Hepatocyte (in vitro differentiated cells): ENCODE results near the gene TYSND1. TPM values are rescaled to one million over a fixed set of nuclear protein-coding genes. Genes with fewer than 3 reads are reported as not detected.

Experiments
- DNase-seq: peaks from one replicate; pipeline ENCODE4 v3.0.0-alpha.2; 2016; ENCODE audit warnings: low spot score
- H2AFZ ChIP-seq: fragments of 200-600 bp; sonication (generic); 2 replicates; pipeline ENCODE4 v1.6.0; 2016; ENCODE audit warnings: antibody characterized with exemption, mild to moderate bottlenecking
- H3K27ac ChIP-seq: fragments of 200-600 bp; sonication (generic); 2 replicates; pipeline ENCODE4 v1.5.1; 2016; ENCODE audit warnings: mild to moderate bottlenecking
- H3K27me3 ChIP-seq: fragments of 200-600 bp; sonication (generic); 2 replicates; pipeline ENCODE4 v1.6.1; 2016
- H3K36me3 ChIP-seq: fragments of 200-600 bp; sonication (generic); replicated peaks from 2 replicates; pipeline ENCODE4 v1.5.1; 2016; ENCODE audit warnings: low read depth; ENCODE audit not compliant: insufficient read depth
- H3K4me1 ChIP-seq: fragments of 200-600 bp; sonication (generic); 2 replicates; pipeline ENCODE4 v1.5.1; 2016; ENCODE audit warnings: mild to moderate bottlenecking, moderate library complexity; ENCODE audit not compliant: insufficient read depth
- H3K4me2 ChIP-seq: fragments of 200-600 bp; sonication (generic); 2 replicates; pipeline ENCODE4 v1.6.0; 2016
- H3K4me3 ChIP-seq: fragments of 200-600 bp; sonication (generic); 2 replicates; pipeline ENCODE4 v1.5.1; 2016; ENCODE audit warnings: mild to moderate bottlenecking
- H3K79me2 ChIP-seq: fragments of 200-600 bp; sonication (generic); 2 replicates; pipeline ENCODE4 v1.6.0; 2017; ENCODE audit warnings: mild to moderate bottlenecking
- H3K9me2 ChIP-seq: fragments of 200-600 bp; sonication (generic); replicated peaks from 2 replicates; pipeline ENCODE4 v1.6.0; 2017; ENCODE audit warnings: mild to moderate bottlenecking; ENCODE audit not compliant: insufficient read depth
- H3K9me3 ChIP-seq: fragments of 200-600 bp; sonication (generic); 2 replicates; pipeline ENCODE4 v1.5.1; 2016; ENCODE audit warnings: low read depth, mild to moderate bottlenecking
- H4K20me1 ChIP-seq: fragments of 200-600 bp; sonication (generic); 2 replicates; pipeline ENCODE4 v1.6.0; 2016; ENCODE audit warnings: mild to moderate bottlenecking; ENCODE audit not compliant: insufficient read depth, poor library complexity, severe bottlenecking
- CTCF ChIP-seq: fragments of 200-600 bp; sonication (generic); IDR thresholded peaks from 2 replicates; pipeline ENCODE4 v1.5.1; 2016; ENCODE audit warnings: antibody characterized with exemption, mild to moderate bottlenecking; ENCODE audit not compliant: poor library complexity
- EZH2 ChIP-seq: fragments of 200-600 bp; sonication (generic); IDR thresholded peaks from 2 replicates; pipeline ENCODE4 v1.6.1; 2016; ENCODE audit warnings: antibody characterized with exemption, mild to moderate bottlenecking, borderline replicate concordance
- EZH2phosphoT487 ChIP-seq: fragments of 200-600 bp; sonication (generic); IDR thresholded peaks from one replicate; pipeline ENCODE4 v1.6.1; 2018; ENCODE audit warnings: antibody characterized with exemption, mild to moderate bottlenecking, low read depth, moderate library complexity; ENCODE audit not compliant: unreplicated experiment, severe bottlenecking
- WGBS: methylation state at CpG from one replicate; pipeline ENCODE4 v1.1.6; 2016; ENCODE audit warnings: low lambda C conversion rate; ENCODE audit errors: missing lambda C conversion rate; 5-methylcytosine and 5-hydroxymethylcytosine counted together
- polyA plus RNA-seq: library from polyadenylated mRNA; unstranded; fragments of >200 nt; fragmentation: Nextera tagmentation; extraction: Ambion mirVana; gene quantifications from 2 replicates; pipeline ENCODE4 v1.2.1, GENCODE V29; 2016
- total RNA-seq: library from RNA; depleted of rRNA; stranded (reverse); fragments of >200 nt; gene quantifications from 2 replicates; pipeline ENCODE4 v1.2.3, GENCODE V29; 2014

Gene TYSND1
- total and polyA plus RNA-seq, 2 experiments from 2014 or later, result 12.6 to 22.0 TPM

- Histone ChIP-seq H3K27ac (no peak overlapping the region), H2AFZ (no peak overlapping the region), H3K4me2 (no peak overlapping the region), H3K4me3 (no peak overlapping the region), H3K4me1 (peaks cover 5% of the 10 kb centered on the region), H4K20me1 (no peaks in the 10 kb centered on the region), H3K79me2 (no peaks in the 10 kb centered on the region), H3K9me3 (no peaks in the 10 kb centered on the region), H3K9me2 (no peaks in the 10 kb centered on the region), H3K27me3 (no peaks in the 10 kb centered on the region), H3K36me3 (no peaks in the 10 kb centered on the region)
- 93% methylated on average over 5 of the region's 5 CpGs for WGBS
- no peak for DNase-seq
- no peak for TF ChIP-seq CTCF
- no peak for TF ChIP-seq EZH2
- no peak for TF ChIP-seq EZH2phosphoT487
Measured at GRCh38 chr10:70096705-70097420, 49.6 kb downstream of the TYSND1 start.

- 94% methylated on average over 6 of the region's 6 CpGs for WGBS
- no peaks in the 10 kb centered on the region for H3K79me2 ChIP-seq
Measured at GRCh38 chr10:70096016-70096704, 50.3 kb downstream of the TYSND1 start.

GRCh38 chr10:70094250-70094649 lies 52.2 kb downstream of the TYSND1 start:
- no peak for DNase-seq
- Histone ChIP-seq H3K9me3 (no peaks in the 10 kb centered on the region), H3K9me2 (no peaks in the 10 kb centered on the region), H2AFZ (no peak overlapping the region), H3K4me1 (peaks cover 19% of the 10 kb centered on the region), H3K36me3 (no peaks in the 10 kb centered on the region), H3K27me3 (no peaks in the 10 kb centered on the region), H3K4me3 (no peak overlapping the region), H3K27ac (no peak overlapping the region), H4K20me1 (no peaks in the 10 kb centered on the region), H3K79me2 (peaks cover 2% of the 10 kb centered on the region), H3K4me2 (no peak overlapping the region)
- 83% methylated on average over 2 of the region's 2 CpGs for WGBS
- no peak for TF ChIP-seq EZH2phosphoT487
- no peak for TF ChIP-seq CTCF

More at GRCh38 chr10:70096016-70096704, 50.3 kb downstream of the TYSND1 start:
- TF ChIP-seq EZH2phosphoT487 (no peak), CTCF (no peak), EZH2 (no peak)
- Histone ChIP-seq H3K36me3 (no peaks in the 10 kb centered on the region), H3K27ac (no peak overlapping the region), H3K9me3 (no peaks in the 10 kb centered on the region), H3K27me3 (no peaks in the 10 kb centered on the region), H3K4me2 (no peak overlapping the region), H3K9me2 (no peaks in the 10 kb centered on the region), H3K4me1 (peaks cover 9% of the 10 kb centered on the region), H2AFZ (no peak overlapping the region), H3K4me3 (no peak overlapping the region), H4K20me1 (no peaks in the 10 kb centered on the region)
- DNase-seq, result no peak
